HG03432 (cell line): Measurements from ENCODE around the gene SMOC1.

Experiments
- ATAC-seq: cut with Tn5 transposase; IDR thresholded peaks from one replicate; pipeline ENCODE4 v1.9.1; 2021; ENCODE audit warnings: mild to moderate bottlenecking, moderate library complexity; ENCODE audit not compliant: unreplicated experiment

SMOC1 gene

GRCh38 chr14:69879175-69880043 is at the start of gene SMOC1:
SMOC1 (plus strand) TSS chr14:69879416; CDS start chr14:69879679, 263 bp downstream.
- no peak for ATAC-seq

- no peak for ATAC-seq
These were observed 40.3 kb upstream of the SMOC1 start for GRCh38 chr14:69838881-69839416.

- ATAC-seq: no peak
These were observed 39.6 kb upstream of the SMOC1 start for GRCh38 chr14:69839661-69840060.

GRCh38 chr14:69841656-69842055 is 37.6 kb upstream of the SMOC1 start:
- ATAC-seq: no peak

GRCh38 chr14:69842686-69843420 is 36.4 kb upstream of the SMOC1 start:
- no peak for ATAC-seq

GRCh38 chr14:69844171-69844570 is 35.0 kb upstream of the SMOC1 start:
- ATAC-seq: no peak

- ATAC-seq: no peak
These were observed 34.1 kb upstream of the SMOC1 start for GRCh38 chr14:69845050-69845581.

GRCh38 chr14:69845787-69846186 is 33.4 kb upstream of the SMOC1 start:
- no peak for ATAC-seq

- no peak for ATAC-seq
These were observed 31.1 kb upstream of the SMOC1 start for GRCh38 chr14:69848156-69848555.

GRCh38 chr14:69848903-69849391 is 30.3 kb upstream of the SMOC1 start:
- no peak for ATAC-seq

- ATAC-seq: no peak
These were observed 29.0 kb upstream of the SMOC1 start for GRCh38 chr14:69850086-69850735.

- ATAC-seq: no peak
These were observed 28.5 kb upstream of the SMOC1 start for GRCh38 chr14:69850736-69851112.

GRCh38 chr14:69852531-69853321 is 26.5 kb upstream of the SMOC1 start:
- no peak for ATAC-seq

- no peak for ATAC-seq
These were observed 25.4 kb upstream of the SMOC1 start for GRCh38 chr14:69853774-69854173.

GRCh38 chr14:69854598-69854997 is 24.6 kb upstream of the SMOC1 start:
- no peak for ATAC-seq

- no peak for ATAC-seq
These were observed 23.9 kb upstream of the SMOC1 start for GRCh38 chr14:69855180-69855832.

GRCh38 chr14:69858801-69859200 is 20.4 kb upstream of the SMOC1 start:
- ATAC-seq: no peak

- no peak for ATAC-seq
These were observed 19.6 kb upstream of the SMOC1 start for GRCh38 chr14:69859591-69859990.

GRCh38 chr14:69860221-69860620 is 19.0 kb upstream of the SMOC1 start:
- no peak for ATAC-seq
